VCaP (cell line): ENCODE data around the gene WDR54.

ENCODE experiments used
- H3K27ac ChIP-seq: fragments of 450-650 bp; 2 replicates; pipeline ENCODE4 v1.5.1; 2017
- TF ChIP-seq, protein P1 (sequence below): fragments of 450-650 bp; conservative IDR thresholded peaks from 2 replicates; pipeline ENCODE4 v1.5.1; 2017; ENCODE audit warnings: mild to moderate bottlenecking, moderate library complexity

The WDR54 gene

DNA sequence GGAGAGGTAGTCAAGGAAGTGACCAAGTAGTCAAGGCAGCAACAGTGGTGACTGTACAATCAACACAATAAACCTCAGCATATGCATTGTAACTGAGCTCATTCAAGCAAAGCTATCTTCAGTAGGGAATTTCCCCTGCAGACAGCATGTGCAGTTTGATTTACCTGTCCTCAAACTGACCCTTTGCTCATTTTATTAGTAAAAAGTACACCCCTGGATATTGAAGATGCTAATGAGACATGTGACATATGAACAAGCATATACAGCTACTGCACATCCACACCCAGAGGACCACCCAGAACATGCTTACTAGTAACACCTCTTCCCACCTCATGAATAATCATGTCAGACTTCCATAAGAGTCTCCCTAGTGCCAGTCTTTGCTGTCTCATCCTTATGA, 15.5 kb upstream of the WDR54 start:
- peak overlapping the region; percentile 68 for H3K27ac ChIP-seq
- TF ChIP-seq, protein P1, sequence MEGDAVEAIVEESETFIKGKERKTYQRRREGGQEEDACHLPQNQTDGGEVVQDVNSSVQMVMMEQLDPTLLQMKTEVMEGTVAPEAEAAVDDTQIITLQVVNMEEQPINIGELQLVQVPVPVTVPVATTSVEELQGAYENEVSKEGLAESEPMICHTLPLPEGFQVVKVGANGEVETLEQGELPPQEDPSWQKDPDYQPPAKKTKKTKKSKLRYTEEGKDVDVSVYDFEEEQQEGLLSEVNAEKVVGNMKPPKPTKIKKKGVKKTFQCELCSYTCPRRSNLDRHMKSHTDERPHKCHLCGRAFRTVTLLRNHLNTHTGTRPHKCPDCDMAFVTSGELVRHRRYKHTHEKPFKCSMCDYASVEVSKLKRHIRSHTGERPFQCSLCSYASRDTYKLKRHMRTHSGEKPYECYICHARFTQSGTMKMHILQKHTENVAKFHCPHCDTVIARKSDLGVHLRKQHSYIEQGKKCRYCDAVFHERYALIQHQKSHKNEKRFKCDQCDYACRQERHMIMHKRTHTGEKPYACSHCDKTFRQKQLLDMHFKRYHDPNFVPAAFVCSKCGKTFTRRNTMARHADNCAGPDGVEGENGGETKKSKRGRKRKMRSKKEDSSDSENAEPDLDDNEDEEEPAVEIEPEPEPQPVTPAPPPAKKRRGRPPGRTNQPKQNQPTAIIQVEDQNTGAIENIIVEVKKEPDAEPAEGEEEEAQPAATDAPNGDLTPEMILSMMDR: no peak

- TF ChIP-seq, protein P1: no peak
Measured at GRCh38 chr2:74407682-74408081, 13.8 kb upstream of the WDR54 start.

GRCh38 chr2:74413001-74413698, 8.4 kb upstream of the WDR54 start:
- TF ChIP-seq, protein P1: no peak

More at GRCh38 chr2:74407682-74408081, 13.8 kb upstream of the WDR54 start:
- H3K27ac ChIP-seq: no peak overlapping the region

DNA sequence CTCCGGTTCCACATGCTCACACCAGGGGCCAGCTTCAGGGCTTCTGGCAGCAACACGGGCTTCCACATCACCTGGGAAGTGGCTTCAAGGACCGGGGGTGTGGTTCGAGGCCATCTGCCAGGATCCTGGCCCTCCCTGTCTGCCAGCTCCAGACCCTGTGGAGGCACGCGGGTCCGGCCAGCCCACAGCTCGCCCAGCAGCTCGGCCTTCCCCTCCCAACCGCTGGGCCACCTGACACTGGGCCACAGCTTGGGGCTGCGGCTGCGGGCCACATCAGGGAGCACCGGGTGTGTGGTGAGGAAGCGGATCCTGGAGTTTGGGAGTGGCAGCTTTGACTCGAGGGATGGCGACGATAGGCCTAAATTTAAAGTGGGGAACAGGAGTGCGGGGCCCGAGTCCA, 7.1 kb upstream of the WDR54 start:
- no peak overlapping the region for H3K27ac ChIP-seq
- TF ChIP-seq, protein P1: no peak

More at GRCh38 chr2:74413001-74413698, 8.4 kb upstream of the WDR54 start:
- no peak overlapping the region for H3K27ac ChIP-seq

DNA sequence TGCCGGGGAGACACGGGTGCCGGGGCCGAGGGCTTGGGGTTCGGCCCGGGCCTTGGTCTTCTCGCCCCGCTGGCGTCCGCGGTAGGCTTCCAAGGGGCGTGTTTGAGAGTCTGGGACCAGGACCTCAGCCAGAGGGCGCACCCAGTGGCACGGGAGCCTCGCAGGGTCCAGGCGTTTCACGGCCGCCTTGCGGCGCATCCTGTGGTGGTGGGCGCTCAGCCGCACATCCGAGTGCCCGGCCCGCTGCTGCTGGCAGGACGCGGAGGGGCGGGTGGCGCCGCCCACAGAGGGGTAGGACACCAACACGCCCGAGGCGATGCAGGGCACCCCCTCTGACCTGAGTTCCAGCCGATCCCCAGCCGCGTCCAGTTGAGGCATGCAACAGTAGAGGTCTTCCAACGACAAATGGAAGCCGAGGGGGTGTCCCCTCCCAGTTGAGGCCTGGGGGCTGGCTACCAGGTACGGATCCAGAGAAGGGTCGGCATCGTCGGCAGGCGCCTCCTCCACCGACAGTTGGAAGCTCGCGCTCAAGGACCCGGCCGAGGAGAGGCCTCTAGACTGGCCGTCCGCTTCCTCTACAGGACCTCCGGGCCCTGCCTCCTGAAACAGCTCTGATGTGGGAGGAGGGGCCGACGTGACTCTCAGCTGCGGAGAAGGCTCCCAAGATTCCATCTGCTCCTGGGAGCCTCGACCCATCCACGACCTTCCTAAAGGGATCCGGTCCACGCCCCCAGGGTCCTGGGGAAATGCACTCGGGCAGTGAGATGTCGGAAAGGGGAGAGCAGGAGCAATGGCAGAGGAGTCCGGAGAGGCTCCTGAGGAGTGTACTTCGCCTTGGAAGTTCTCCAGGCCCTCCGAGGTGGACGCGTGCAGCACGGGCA, 6.4 kb upstream of the WDR54 start:
- TF ChIP-seq, protein P1: no peak
- H3K27ac ChIP-seq: no peak overlapping the region

DNA sequence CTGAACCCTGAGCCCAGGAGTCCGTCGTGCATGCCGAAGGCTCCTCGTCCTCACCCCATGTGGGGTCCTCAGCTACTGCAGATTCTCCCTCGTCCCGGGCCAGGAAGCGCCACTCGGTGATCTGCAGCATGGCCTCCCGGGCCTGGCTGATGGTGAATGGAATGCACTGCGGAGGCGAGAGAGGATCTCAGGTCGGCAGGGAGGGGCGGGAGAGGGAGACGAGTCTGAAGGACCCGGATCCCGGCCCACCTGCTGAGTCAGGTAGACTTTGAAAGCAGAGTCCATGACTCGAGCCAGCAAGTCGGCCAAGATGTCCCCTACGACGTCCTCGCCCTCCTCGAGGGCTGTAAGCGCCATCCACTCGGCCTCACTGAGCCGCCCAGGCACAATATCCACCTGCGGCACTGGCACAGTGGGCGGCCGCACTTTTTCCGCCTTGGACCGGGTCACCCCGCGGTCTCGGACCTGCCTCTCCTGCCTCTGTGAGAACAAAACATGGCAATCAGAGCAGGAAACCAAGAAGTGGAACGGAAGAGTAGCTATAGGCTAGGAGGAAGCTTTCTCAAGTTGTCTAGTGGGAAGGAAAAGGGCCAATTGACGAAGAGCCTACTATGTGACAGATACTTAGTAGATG, 5.7 kb upstream of the WDR54 start:
- no peak overlapping the region for H3K27ac ChIP-seq
- TF ChIP-seq, protein P1: no peak

DNA sequence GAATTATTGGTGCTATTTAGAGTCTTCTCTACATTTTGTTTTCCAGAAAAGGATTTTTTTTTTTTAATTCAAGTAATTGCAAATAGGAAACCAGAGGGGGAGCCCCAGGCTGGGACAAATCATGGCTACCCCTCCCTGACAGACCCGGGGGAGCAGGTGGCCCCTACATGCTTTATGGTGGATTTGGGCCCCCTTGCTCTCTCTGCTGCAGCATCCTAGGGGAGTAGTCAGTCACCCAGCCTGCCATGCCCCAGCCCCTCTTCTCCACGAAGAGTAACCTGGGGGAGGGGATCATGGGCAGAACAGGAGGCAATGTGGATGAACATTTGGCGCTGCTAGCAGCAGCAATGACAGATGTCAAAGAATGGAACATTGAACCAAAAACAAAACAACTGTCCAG, 4.8 kb upstream of the WDR54 start:
- TF ChIP-seq, protein P1: no peak
- no peak overlapping the region for H3K27ac ChIP-seq
